ENCODE results near the gene ACTL10.

The ACTL10 gene

GRCh38 chr20:33679758-33680485 lies 13.2 kb downstream of the ACTL10 start:
- TF ChIP-seq CTCF (IDR thresholded peaks at IDR 0.05; ENCODE audit: insufficient read depth, low read depth, low read length, missing control alignments): no peak
- H3K4me3 ChIP-seq (ENCODE audit: low read length): no peak overlapping the region
- DNase-seq (ENCODE audit: low read depth): no peak

- no peak for TF ChIP-seq CTCF (IDR thresholded peaks at IDR 0.05; ENCODE audit: insufficient read depth, low read depth, low read length, missing control alignments)
- H3K4me3 ChIP-seq (ENCODE audit: low read length): no peak overlapping the region
- no peak for DNase-seq (ENCODE audit: low read depth)
Measured at GRCh38 chr20:33680686-33681085, 13.9 kb downstream of the ACTL10 start.

GRCh38 chr20:33681288-33681687 lies 14.5 kb downstream of the ACTL10 start:
- TF ChIP-seq CTCF (IDR thresholded peaks at IDR 0.05; ENCODE audit: insufficient read depth, low read depth, low read length, missing control alignments): no peak
- DNase-seq (ENCODE audit: low read depth): no peak
- no peak overlapping the region for H3K4me3 ChIP-seq (ENCODE audit: low read length)

- no peak for DNase-seq (ENCODE audit: low read depth)
- H3K4me3 ChIP-seq (ENCODE audit: low read length): no peak overlapping the region
- TF ChIP-seq CTCF (IDR thresholded peaks at IDR 0.05; ENCODE audit: insufficient read depth, low read depth, low read length, missing control alignments): no peak
Measured at GRCh38 chr20:33681728-33682353, 15.1 kb downstream of the ACTL10 start.

- no peak for TF ChIP-seq CTCF (IDR thresholded peaks at IDR 0.05; ENCODE audit: insufficient read depth, low read depth, low read length, missing control alignments)
- peak overlapping the region; percentile 39 for H3K4me3 ChIP-seq (ENCODE audit: low read length)
- no peak for DNase-seq (ENCODE audit: low read depth)
Measured at GRCh38 chr20:33684533-33685327, 18.0 kb downstream of the ACTL10 start.

GRCh38 chr20:33685328-33686099 lies 18.8 kb downstream of the ACTL10 start:
- no peak for DNase-seq (ENCODE audit: low read depth)
- TF ChIP-seq CTCF (IDR thresholded peaks at IDR 0.05; ENCODE audit: insufficient read depth, low read depth, low read length, missing control alignments): no peak
- peak overlapping the region; percentile 39 for H3K4me3 ChIP-seq (ENCODE audit: low read length)

Measured in epithelial cell of esophagus (primary cell).